Activated CD4-positive, alpha-beta T cell treated with anti-CD3 and anti-CD28 coated beads, Interleukin-2, amount 10 ng/mL, durations not matched to agents 24 days and 14 days (primary cell): Measurements from ENCODE around the gene NRP1. TPM values are rescaled to one million over a fixed set of nuclear protein-coding genes. Genes with fewer than 3 reads are reported as not detected.

Source experiments
- DNase-seq: peaks from one replicate; pipeline ENCODE4 v3.0.0; 2022
- H3K27ac Mint-ChIP-seq: one replicate; pipeline ENCODE4 v1.8.0; 2022; ENCODE audit warnings: mild to moderate bottlenecking, mixed read lengths
- H3K27me3 Mint-ChIP-seq: one replicate; pipeline ENCODE4 v1.8.0; 2022; ENCODE audit warnings: mixed read lengths
- H3K36me3 Mint-ChIP-seq: one replicate; pipeline ENCODE4 v1.8.0; 2022; ENCODE audit warnings: low read depth, mild to moderate bottlenecking, mixed read lengths
- H3K4me1 Mint-ChIP-seq: one replicate; pipeline ENCODE4 v1.8.0; 2021; ENCODE audit warnings: mixed read lengths
- H3K4me3 Mint-ChIP-seq: one replicate; pipeline ENCODE4 v1.8.0; 2022; ENCODE audit warnings: mild to moderate bottlenecking, moderate library complexity, mixed read lengths
- H3K9me3 Mint-ChIP-seq: one replicate; pipeline ENCODE4 v1.8.0; 2021; ENCODE audit warnings: mixed read lengths
- intact Hi-C: fragments of 100-400 bp; cut with micrococcal nuclease; formaldehyde crosslinking; loops from one replicate; pipeline ENCODE4 v1.15.1; 2023
- total RNA-seq: library from RNA; stranded (reverse); gene quantifications from 2 replicates; pipeline ENCODE4 v1.2.3, GENCODE V29; 2022

NRP1 gene
- total RNA-seq, 1 donor from 2014 or later, result 5.0 TPM

DNA sequence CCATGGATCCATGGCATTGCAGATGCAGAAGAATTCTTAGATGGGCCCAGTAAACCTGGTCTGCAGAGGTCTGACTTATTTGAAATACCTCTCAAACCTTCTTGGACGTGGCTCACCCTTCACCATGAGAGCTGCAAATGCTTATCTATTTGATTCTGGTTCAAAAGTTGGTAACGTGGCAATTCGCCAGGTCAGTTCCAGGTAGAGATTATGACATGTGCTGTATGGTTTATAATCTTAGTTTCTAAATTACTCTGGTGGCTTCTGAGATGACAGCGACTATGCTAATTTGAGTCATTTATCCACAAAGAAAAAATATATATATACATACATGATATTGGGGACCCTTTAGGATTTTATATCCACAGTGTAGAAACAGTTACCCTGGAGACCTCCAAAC, 68.8 kb downstream of the NRP1 start:
- peaks cover 21% of the 10 kb centered on the region for H3K27me3 Mint-ChIP-seq
- H3K27ac Mint-ChIP-seq, result peak overlapping the region; percentile 34
- no peak overlapping the region for H3K4me3 Mint-ChIP-seq
- peaks cover 9% of the 10 kb centered on the region for H3K9me3 Mint-ChIP-seq
- H3K36me3 Mint-ChIP-seq, result peaks cover 2% of the 10 kb centered on the region
- peaks cover 20% of the 10 kb centered on the region for H3K4me1 Mint-ChIP-seq
- intact Hi-C loops, result loop anchor here (1.0 kb wide), 1 partner anchor 13 kb away; no protein-coding TSS in a partner anchor
- DNase-seq, result peak; percentile 63

DNA sequence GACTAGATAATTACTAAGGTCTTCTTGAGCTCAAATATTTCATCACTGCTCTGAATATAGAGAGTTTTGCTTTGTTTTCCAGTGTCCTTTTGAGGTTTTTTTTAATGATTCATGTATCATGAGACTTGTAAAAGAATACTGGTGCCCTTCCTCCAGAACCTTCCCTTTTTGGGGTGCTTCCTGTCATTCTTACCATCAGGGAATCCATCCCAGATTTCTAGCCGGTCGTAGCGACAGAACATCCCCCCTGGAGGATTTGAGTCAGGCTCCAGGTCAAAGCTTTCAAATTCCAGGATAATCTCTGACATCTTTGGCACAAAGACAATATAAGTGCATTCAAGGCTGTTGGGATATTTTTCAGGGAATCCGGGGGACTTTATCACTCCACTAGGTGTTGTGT, 71.0 kb downstream of the NRP1 start:
- Mint-ChIP-seq H3K27ac (peak overlapping the region; percentile 48), H3K36me3 (peaks cover 2% of the 10 kb centered on the region), H3K9me3 (peaks cover 9% of the 10 kb centered on the region), H3K4me3 (no peak overlapping the region), H3K27me3 (peaks cover 18% of the 10 kb centered on the region), H3K4me1 (peaks cover 20% of the 10 kb centered on the region)
- intact Hi-C loops, result loop anchor here (5.0 kb wide), 1 partner anchor 104 kb away; no protein-coding TSS in a partner anchor
- no peak for DNase-seq

DNA sequence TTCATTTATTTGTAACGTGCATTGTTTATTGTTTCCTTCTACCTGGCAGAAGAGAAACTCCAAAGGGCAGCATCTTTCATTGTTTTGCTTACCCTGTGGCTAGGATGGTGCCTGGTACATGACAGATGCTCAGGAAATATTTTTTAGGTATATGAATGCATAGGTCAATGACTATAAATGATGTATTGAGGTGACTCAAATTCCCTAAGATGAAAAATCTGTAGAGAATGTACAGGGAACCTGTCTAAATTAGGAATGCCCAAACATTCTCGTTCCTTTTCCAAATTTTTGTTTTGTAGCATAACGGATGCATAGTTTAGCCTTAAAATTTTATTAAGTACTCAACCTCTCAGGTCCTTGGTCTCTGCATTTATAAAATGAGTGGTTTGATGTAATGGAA, 71.6 kb downstream of the NRP1 start:
- no peak for DNase-seq
- peaks cover 20% of the 10 kb centered on the region for H3K4me1 Mint-ChIP-seq
- H3K27me3 Mint-ChIP-seq, result peaks cover 16% of the 10 kb centered on the region
- H3K9me3 Mint-ChIP-seq, result peaks cover 9% of the 10 kb centered on the region
- no peak overlapping the region for H3K4me3 Mint-ChIP-seq
- intact Hi-C loops, result loop anchor here (5.0 kb wide), 1 partner anchor 104 kb away; no protein-coding TSS in a partner anchor
- no peak overlapping the region for H3K27ac Mint-ChIP-seq
- peaks cover 2% of the 10 kb centered on the region for H3K36me3 Mint-ChIP-seq

DNA sequence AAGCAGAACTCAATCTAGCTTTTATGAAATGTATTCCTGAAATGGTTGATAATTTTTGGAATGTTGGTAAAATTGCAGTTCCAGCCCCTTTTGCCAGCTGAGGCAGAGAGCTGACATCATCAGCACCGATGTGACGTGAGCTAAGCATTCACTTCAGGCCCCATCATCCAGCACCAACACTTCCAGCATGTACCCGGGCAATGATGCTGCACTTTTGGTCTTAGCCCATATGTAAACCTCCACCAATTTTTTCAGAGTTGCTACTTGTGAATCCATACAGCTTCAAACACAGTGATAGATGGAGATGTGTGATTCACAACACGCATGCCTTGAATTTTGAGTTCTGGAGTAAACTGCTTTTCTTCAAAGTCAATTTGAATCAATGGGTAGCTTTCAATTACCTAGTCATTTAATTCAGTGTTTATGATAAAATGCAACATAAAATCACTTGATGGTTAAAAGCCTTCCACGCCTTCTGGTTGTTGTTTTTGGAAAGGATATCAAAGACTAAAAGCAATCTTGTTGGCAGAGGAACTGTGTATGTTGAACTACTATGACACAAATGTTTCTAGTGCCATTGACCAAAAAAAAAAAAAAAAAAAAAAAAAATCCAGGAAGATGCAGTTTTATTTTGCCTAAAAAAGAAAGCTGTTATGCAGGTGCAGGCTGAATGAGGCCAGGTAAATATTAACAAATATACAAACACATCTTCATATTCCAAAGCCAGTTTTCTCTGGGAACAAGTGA, 73.9 kb downstream of the NRP1 start:
- peaks cover 2% of the 10 kb centered on the region for H3K36me3 Mint-ChIP-seq
- H3K9me3 Mint-ChIP-seq, result peaks cover 9% of the 10 kb centered on the region
- H3K4me3 Mint-ChIP-seq, result no peak overlapping the region
- H3K27ac Mint-ChIP-seq, result no peak overlapping the region
- peaks cover 21% of the 10 kb centered on the region for H3K27me3 Mint-ChIP-seq
- intact Hi-C loops, result loop anchor here (5.0 kb wide), 1 partner anchor 107 kb away; no protein-coding TSS in a partner anchor
- no peak for DNase-seq
- H3K4me1 Mint-ChIP-seq, result peaks cover 18% of the 10 kb centered on the region

DNA sequence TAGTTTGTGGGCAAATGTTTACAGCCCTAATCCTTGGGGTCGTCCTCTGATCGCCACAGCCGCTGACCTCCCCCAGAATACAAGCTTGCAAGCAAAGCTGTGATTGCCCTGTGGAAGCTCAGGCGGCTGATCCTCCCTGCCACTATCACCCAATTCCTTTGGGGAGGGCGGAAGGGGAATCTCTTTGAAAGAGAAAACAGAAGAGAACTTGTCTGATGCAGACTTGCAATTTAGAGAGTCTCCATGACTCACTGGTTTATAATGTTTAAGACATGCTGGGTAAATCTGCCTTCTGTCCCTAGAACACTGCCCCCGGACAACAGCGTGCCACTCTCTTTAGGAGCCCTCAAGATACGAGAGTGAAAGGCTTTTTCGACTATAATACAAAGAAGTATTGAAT, 75.5 kb downstream of the NRP1 start:
- peaks cover 3% of the 10 kb centered on the region for H3K36me3 Mint-ChIP-seq
- intact Hi-C loops, result no loop called here
- DNase-seq, result no peak
- H3K27me3 Mint-ChIP-seq, result peaks cover 23% of the 10 kb centered on the region
- H3K27ac Mint-ChIP-seq, result no peak overlapping the region
- H3K4me1 Mint-ChIP-seq, result peaks cover 6% of the 10 kb centered on the region
- H3K4me3 Mint-ChIP-seq, result no peak overlapping the region
- H3K9me3 Mint-ChIP-seq, result peaks cover 7% of the 10 kb centered on the region

DNA sequence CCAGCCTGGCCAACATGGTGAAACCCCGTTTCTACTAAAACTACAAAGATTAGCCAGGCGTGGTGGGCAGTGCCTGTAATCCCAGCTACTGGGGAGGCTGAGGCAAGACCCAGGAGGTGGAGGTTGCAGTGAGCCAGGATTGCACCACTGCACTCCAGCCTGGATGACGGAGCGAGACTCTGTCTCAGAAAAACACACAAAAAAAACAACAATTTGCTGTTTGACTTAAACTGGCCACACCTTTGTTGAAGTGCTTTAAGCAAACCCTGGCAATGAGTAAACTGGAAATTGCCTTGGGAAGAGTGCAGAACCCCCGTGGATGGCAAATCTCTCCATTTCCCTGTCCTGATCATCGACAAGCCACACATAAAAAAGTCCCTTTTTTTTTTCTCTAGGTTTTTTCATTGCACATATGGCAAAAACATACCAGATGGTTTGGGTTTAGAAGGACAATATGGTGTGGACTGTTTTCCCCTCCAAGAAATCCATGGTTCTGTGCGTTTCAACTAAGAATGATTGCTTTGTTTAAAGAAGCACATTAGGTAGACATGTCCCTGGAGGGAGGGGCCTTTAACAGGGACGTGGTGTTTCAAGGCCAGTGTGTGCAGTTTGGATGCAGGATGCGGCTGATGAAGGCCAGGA, 76.9 kb downstream of the NRP1 start:
- no peak for DNase-seq
- no peak overlapping the region for H3K4me3 Mint-ChIP-seq
- H3K36me3 Mint-ChIP-seq, result peaks cover 7% of the 10 kb centered on the region
- peaks cover 25% of the 10 kb centered on the region for H3K27me3 Mint-ChIP-seq
- peaks cover 10% of the 10 kb centered on the region for H3K4me1 Mint-ChIP-seq
- peaks cover 4% of the 10 kb centered on the region for H3K9me3 Mint-ChIP-seq
- intact Hi-C loops, result no loop called here
- no peak overlapping the region for H3K27ac Mint-ChIP-seq

DNA sequence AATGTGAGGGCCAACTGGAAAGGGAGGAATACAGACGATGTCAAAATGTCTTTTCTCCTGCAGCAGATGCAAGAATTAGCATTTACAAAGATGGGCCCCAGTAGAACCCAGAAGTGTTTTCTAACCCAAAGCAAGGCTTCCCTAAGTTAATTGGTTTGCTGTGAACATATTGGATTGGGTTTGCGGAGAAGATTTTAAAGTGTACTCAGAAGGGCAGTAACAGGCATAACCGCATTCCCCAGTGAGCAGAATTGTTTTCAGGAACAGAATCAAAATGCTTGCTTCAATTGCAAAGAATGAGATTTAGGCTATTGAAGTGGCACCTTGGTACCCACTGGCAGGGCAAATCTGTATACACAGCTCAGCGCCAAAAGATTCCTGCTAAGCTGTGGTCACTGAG, 78.0 kb downstream of the NRP1 start:
- Mint-ChIP-seq H3K36me3 (peaks cover 9% of the 10 kb centered on the region), H3K4me3 (no peak overlapping the region), H3K27me3 (peaks cover 20% of the 10 kb centered on the region), H3K4me1 (peaks cover 21% of the 10 kb centered on the region), H3K9me3 (no peaks in the 10 kb centered on the region), H3K27ac (no peak overlapping the region)
- DNase-seq, result no peak
- intact Hi-C loops, result no loop called here

DNA sequence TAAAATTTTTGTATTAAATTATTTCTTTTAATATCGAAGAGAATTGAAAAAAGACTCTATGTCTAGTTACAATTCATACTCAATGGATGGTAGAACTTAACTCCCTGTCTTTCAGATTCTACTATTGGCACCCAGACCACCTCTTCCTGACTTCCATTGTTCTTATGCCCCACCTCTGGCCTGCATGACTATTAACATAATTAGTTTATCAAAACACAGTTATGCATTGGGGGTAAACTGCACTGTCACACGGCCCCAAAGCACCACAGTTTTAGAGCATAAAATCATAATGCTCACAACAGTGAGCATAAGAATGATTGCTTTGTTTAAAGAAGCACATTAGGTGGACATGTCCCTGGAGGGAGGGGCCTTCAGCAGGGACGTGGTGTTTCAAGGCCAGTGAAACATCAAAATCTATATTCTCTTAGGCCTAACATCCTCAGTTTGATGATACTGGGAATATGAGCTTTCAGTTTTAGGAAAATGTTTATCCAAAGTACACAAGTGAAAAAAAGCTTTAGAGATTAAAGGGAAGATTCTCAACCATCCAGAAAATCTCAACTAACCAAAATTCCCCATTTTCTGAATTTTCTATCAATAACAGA, 79.8 kb downstream of the NRP1 start:
- H3K4me1 Mint-ChIP-seq, result peaks cover 33% of the 10 kb centered on the region
- no peak overlapping the region for H3K4me3 Mint-ChIP-seq
- peaks cover 9% of the 10 kb centered on the region for H3K9me3 Mint-ChIP-seq
- intact Hi-C loops, result no loop called here
- no peak for DNase-seq
- H3K36me3 Mint-ChIP-seq, result peaks cover 17% of the 10 kb centered on the region
- no peak overlapping the region for H3K27ac Mint-ChIP-seq
- peaks cover 21% of the 10 kb centered on the region for H3K27me3 Mint-ChIP-seq

DNA sequence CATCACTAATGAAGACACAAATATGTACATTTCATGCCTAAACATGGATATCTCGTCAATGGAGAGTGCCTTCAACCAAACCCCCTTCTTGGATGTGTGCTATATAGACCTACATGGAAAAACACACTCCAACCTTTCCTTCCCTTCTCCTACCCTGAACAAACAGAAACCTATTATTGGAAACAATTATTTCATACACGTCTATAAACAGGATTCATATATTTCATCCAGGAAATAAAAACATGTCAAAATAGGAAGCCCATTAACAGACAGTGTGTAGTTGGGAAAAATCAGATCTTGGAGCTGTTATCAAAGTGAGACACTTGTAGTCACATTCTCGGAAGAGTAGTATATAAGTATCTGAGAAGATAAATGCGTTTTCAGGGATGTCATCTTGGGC, 81.1 kb downstream of the NRP1 start:
- peaks cover 9% of the 10 kb centered on the region for H3K9me3 Mint-ChIP-seq
- H3K27me3 Mint-ChIP-seq, result peaks cover 19% of the 10 kb centered on the region
- intact Hi-C loops, result loop anchor here (2.0 kb wide), 3 partner anchors 111 to 295 kb away; partner anchors contain the start of gene ITGB1
- H3K36me3 Mint-ChIP-seq, result peaks cover 17% of the 10 kb centered on the region
- no peak for DNase-seq
- no peak overlapping the region for H3K4me3 Mint-ChIP-seq
- peaks cover 46% of the 10 kb centered on the region for H3K4me1 Mint-ChIP-seq
- peak overlapping the region; percentile 91 for H3K27ac Mint-ChIP-seq

DNA sequence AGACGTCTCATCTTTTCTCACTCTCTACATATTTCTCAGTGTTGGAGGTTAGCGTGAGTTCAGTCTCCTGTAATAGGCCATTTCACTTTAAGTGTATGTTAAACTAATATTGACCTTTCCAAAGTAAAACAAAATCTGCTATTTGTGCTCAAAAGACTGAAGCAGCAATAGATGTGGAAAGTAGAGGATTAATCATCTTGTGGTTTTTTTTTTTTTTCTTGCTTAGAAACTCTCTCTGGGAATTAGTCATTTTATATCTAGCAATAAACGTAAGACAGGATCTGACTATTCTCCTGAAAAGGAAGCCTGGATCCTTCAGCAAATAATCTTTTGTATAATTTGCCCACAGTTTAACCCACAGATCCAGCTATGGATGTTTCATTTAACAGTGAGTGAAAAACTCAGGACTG, 81.7 kb downstream of the NRP1 start:
- Mint-ChIP-seq H3K4me1 (peaks cover 51% of the 10 kb centered on the region), H3K27ac (peak overlapping the region; percentile 91), H3K4me3 (peak overlapping the region; percentile 67), H3K36me3 (peaks cover 17% of the 10 kb centered on the region), H3K9me3 (peaks cover 9% of the 10 kb centered on the region), H3K27me3 (peaks cover 19% of the 10 kb centered on the region)
- intact Hi-C loops, result loop anchor here (1.0 to 2.0 kb wide), 4 partner anchors 13 to 294 kb away; partner anchors contain the start of gene ITGB1
- no peak for DNase-seq

DNA sequence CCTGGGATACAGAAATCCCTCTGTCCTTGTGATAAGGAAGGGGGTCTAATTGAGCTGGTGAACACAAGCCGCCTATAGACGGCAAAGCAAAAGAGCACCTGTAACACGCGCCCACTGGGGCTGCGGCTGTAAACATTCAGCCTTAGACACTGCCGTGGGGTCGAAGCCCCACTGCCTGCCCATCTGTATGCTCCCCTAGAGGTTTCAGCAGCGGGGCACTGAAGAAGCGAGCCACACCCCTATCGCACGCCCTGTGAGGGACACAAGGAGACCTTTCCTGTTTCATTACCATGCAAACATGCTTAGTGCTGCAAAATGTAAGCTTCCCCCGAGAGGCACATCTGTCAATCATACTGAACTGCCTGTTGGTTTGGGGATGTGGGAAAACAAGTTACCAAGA, 82.1 kb downstream of the NRP1 start:
- DNase-seq, result no peak
- Mint-ChIP-seq H3K27me3 (peaks cover 19% of the 10 kb centered on the region), H3K9me3 (peaks cover 9% of the 10 kb centered on the region), H3K4me3 (peak overlapping the region; percentile 67), H3K36me3 (peaks cover 17% of the 10 kb centered on the region), H3K27ac (peak overlapping the region; percentile 91), H3K4me1 (peaks cover 53% of the 10 kb centered on the region)
- intact Hi-C loops, result loop anchor here (1.0 to 2.0 kb wide), 4 partner anchors 13 to 294 kb away; partner anchors contain the start of gene ITGB1

DNA sequence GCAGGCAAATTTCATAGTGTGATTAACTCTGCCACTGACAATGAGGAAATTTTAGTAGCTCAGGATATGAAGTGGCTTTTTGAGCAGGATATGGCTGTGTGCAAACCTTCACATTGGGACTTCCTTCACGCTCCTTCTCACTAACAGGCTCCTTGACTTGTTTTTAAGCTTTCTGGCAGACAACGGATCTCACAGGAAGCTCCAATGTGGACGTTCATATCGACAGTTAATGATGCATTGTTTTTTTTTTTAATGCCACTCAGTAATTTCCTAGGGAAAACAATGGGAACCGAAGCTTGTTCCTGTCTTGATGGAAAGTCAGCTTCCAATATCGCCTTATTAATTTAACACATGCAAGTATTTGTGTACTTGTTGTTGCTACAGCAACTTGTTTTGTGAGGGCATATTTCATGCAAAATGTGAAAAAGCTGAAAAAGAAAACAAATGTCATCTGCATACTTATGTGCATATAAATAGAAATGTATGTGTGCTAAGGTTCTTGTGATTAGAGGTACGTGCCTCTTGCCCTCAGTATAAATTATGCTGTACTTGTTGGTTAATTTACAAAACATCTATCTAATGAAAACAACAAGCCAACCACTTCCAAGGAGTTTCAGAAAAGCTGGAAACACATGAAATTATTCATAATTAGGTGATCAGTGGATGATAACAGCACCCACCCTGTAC, 84.7 kb downstream of the NRP1 start:
- Mint-ChIP-seq H3K27me3 (peaks cover 9% of the 10 kb centered on the region), H3K36me3 (peaks cover 17% of the 10 kb centered on the region), H3K9me3 (peaks cover 9% of the 10 kb centered on the region), H3K4me3 (peak overlapping the region; percentile 68), H3K4me1 (peaks cover 59% of the 10 kb centered on the region), H3K27ac (peak overlapping the region; percentile 78)
- DNase-seq, result no peak
- intact Hi-C loops, result loop anchor here (2.0 kb wide), 2 partner anchors 35 to 1005 kb away; no protein-coding TSS in a partner anchor

DNA sequence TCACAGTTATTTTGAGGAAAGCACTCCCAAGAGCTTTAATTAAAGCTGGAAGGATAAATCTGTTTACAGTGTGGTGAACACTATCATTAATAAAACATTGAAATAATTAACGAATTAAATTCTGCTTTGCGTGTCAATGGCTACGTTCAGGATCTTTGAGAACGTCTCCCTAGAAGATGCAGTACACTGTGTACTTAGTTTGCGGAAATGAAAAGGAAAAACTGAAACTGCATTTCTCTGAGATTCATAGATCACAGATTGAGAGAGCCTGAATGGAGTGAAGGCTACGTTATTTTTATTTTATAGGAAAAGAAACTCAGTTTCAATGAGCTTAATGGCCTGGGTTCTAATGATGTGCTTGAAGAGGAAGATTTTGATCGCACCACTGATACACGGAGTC, 85.3 kb downstream of the NRP1 start:
- intact Hi-C loops, result loop anchor here (2.0 kb wide), 2 partner anchors 34 to 1004 kb away; no protein-coding TSS in a partner anchor
- H3K27ac Mint-ChIP-seq, result peak overlapping the region; percentile 78
- peaks cover 10% of the 10 kb centered on the region for H3K27me3 Mint-ChIP-seq
- no peak for DNase-seq
- peak overlapping the region; percentile 68 for H3K4me3 Mint-ChIP-seq
- peaks cover 9% of the 10 kb centered on the region for H3K9me3 Mint-ChIP-seq
- peaks cover 15% of the 10 kb centered on the region for H3K36me3 Mint-ChIP-seq
- peaks cover 64% of the 10 kb centered on the region for H3K4me1 Mint-ChIP-seq
